ENCODE measurements around the gene PCCA. TPM values are rescaled to one million over a fixed set of nuclear protein-coding genes. Genes with fewer than 3 reads are reported as not detected.

Gene PCCA
- total RNA-seq, 1 experiment from 2014 or later, result 39.9 TPM

DNA sequence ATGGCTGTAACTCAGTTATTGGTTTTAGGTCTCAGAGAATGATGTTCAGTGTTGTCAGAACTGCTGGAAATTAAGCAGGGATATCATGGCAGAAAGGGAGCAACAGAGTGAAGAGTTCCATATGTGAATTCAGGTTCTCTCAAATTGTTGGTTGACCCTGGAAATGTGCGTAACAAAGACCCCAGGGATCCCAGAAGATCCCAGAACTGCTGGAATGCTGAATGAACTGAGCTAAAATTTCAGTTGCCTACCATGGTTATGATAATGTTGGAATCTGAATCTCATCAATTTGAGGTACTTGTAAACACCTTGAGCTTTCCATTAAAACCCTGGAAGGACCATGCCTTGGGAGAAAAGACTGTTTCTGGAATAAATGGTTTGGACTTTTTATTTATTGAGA lies 268.9 kb downstream of the PCCA start:
- no peaks in the 10 kb centered on the region for H3K27me3 ChIP-seq (replicated peaks; ENCODE audit: control insufficient read depth, insufficient read depth, low read length)
- no peaks in the 10 kb centered on the region for H3K9me3 Mint-ChIP-seq (ENCODE audit: unreplicated experiment)
- no peaks in the 10 kb centered on the region for H3K4me1 ChIP-seq
- H3K27ac Mint-ChIP-seq (ENCODE audit: unreplicated experiment), result no peak overlapping the region
- DNase-seq, result no peak
- BruUV-seq (replicated peaks), result no TSS peak
- no peak overlapping the region for H3K4me3 ChIP-seq (ENCODE audit: low read depth, low read length)
- intact Hi-C loops (cut with micrococcal nuclease; ENCODE audit: unreplicated experiment), result no loop called here
- no peaks in the 10 kb centered on the region for H3K36me3 ChIP-seq (ENCODE audit: control insufficient read depth, insufficient read depth, low read length)
- no peak overlapping the region for H3K4me3 Mint-ChIP-seq (ENCODE audit: unreplicated experiment)
- no peaks in the 10 kb centered on the region for H3K4me1 Mint-ChIP-seq (ENCODE audit: low read depth, unreplicated experiment)
- H3K27me3 Mint-ChIP-seq (ENCODE audit: insufficient read depth, unreplicated experiment), result no peaks in the 10 kb centered on the region
- ChIA-PET POLR2A (no interaction called here), CTCF (no interaction called here)
- H3K9me3 ChIP-seq, result no peaks in the 10 kb centered on the region
- TF ChIP-seq CTCF (IDR thresholded peaks at IDR 0.05; ENCODE audit: insufficient read depth in 1 of 2, low read depth in 1 of 2, low read length in 1 of 2, severe bottlenecking in 1 of 2, unreplicated experiment in 1 of 2), result no peak
- peaks cover 5% of the 10 kb centered on the region for H3K36me3 Mint-ChIP-seq (ENCODE audit: insufficient read depth, unreplicated experiment)

DNA sequence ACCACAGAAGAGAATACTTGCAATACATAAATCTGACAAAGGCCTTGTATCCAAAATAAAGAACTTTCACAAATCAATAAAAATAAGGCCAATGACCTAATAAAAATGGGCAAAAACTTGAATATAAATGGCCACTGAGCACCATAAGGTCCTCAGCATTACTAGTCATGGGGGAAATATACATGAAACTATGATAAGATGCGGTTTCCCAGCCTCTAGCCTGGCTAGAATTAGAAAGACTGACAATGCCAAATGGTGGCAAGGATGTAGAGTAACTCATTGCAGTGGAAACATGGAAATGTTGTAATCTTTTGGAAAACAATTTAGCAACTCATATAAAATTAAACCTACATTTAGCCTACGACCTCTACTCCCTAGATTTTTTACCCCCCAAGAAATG lies 272.6 kb downstream of the PCCA start:
- Mint-ChIP-seq H3K27ac (ENCODE audit: unreplicated experiment) (no peak overlapping the region), H3K36me3 (ENCODE audit: insufficient read depth, unreplicated experiment) (peaks cover 5% of the 10 kb centered on the region), H3K27me3 (ENCODE audit: insufficient read depth, unreplicated experiment) (no peaks in the 10 kb centered on the region), H3K4me3 (ENCODE audit: unreplicated experiment) (no peak overlapping the region), H3K4me1 (ENCODE audit: low read depth, unreplicated experiment) (no peaks in the 10 kb centered on the region), H3K9me3 (ENCODE audit: unreplicated experiment) (no peaks in the 10 kb centered on the region)
- POLR2A ChIA-PET, result no interaction called here
- no TSS peak for BruUV-seq (replicated peaks)
- Histone ChIP-seq H3K4me3 (ENCODE audit: low read depth, low read length) (no peak overlapping the region), H3K27me3 (replicated peaks; ENCODE audit: control insufficient read depth, insufficient read depth, low read length) (no peaks in the 10 kb centered on the region), H3K36me3 (ENCODE audit: control insufficient read depth, insufficient read depth, low read length) (no peaks in the 10 kb centered on the region), H3K4me1 (no peaks in the 10 kb centered on the region), H3K9me3 (no peaks in the 10 kb centered on the region)
- TF ChIP-seq CTCF (IDR thresholded peaks at IDR 0.05; ENCODE audit: insufficient read depth in 1 of 2, low read depth in 1 of 2, low read length in 1 of 2, severe bottlenecking in 1 of 2, unreplicated experiment in 1 of 2), result no peak
- no peak for DNase-seq
- intact Hi-C loops (cut with micrococcal nuclease; ENCODE audit: unreplicated experiment), result no loop called here
- CTCF ChIA-PET, result no interaction called here

DNA sequence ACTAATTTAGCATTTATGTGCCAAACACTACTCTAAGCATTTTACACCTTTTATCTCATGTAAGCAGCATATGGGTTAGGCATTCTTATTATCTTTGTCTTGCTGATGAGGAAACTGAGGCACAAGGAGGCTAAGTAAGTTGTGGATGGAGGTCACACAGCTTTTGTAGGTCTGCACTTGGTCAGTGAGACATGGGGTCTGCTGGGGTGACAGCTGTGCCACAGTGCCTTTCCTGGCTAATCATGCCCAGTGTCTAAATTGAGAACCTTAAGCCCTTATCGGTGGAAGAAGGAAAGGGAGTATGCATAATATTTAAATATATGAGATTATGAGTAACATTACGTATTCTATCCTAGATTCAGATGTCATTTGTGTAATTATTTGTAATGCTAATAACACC lies 273.5 kb downstream of the PCCA start:
- no TSS peak for BruUV-seq (replicated peaks)
- Mint-ChIP-seq H3K4me3 (ENCODE audit: unreplicated experiment) (no peak overlapping the region), H3K36me3 (ENCODE audit: insufficient read depth, unreplicated experiment) (peaks cover 5% of the 10 kb centered on the region), H3K9me3 (ENCODE audit: unreplicated experiment) (no peaks in the 10 kb centered on the region), H3K27me3 (ENCODE audit: insufficient read depth, unreplicated experiment) (no peaks in the 10 kb centered on the region), H3K27ac (ENCODE audit: unreplicated experiment) (no peak overlapping the region), H3K4me1 (ENCODE audit: low read depth, unreplicated experiment) (no peaks in the 10 kb centered on the region)
- H3K27me3 ChIP-seq (replicated peaks; ENCODE audit: control insufficient read depth, insufficient read depth, low read length), result no peaks in the 10 kb centered on the region
- no peaks in the 10 kb centered on the region for H3K9me3 ChIP-seq
- no peaks in the 10 kb centered on the region for H3K4me1 ChIP-seq
- intact Hi-C loops (cut with micrococcal nuclease; ENCODE audit: unreplicated experiment), result no loop called here
- no peak overlapping the region for H3K4me3 ChIP-seq (ENCODE audit: low read depth, low read length)
- DNase-seq, result no peak
- ChIA-PET CTCF (no interaction called here), POLR2A (interaction anchor here (0.7 kb wide), 1 partner anchor 926 kb away, joined by 3 read pairs; no protein-coding TSS in a partner anchor)
- no peaks in the 10 kb centered on the region for H3K36me3 ChIP-seq (ENCODE audit: control insufficient read depth, insufficient read depth, low read length)
- no peak for TF ChIP-seq CTCF (IDR thresholded peaks at IDR 0.05; ENCODE audit: insufficient read depth in 1 of 2, low read depth in 1 of 2, low read length in 1 of 2, severe bottlenecking in 1 of 2, unreplicated experiment in 1 of 2)
